Ovary (tissue), 10 donors: ENCODE measurements around the gene TXK. TPM values are rescaled to one million over a fixed set of nuclear protein-coding genes. Genes with fewer than 3 reads are reported as not detected.

Experiments
- DNase-seq, 5 donors: peaks; one replicate each; pipeline ENCODE4 v3.0.0-alpha.2; 2019 to 2020
- H3K27ac ChIP-seq, 2 donors: fragments of 200-600 bp; one replicate each; pipeline versions ENCODE4 v1.5.1 to v1.8.0; 2019 to 2022
- H3K27me3 ChIP-seq: fragments of 200-600 bp; one replicate; pipeline ENCODE4 v1.8.0; 2022
- H3K36me3 ChIP-seq: fragments of 200-600 bp; sonication (generic); one replicate; pipeline ENCODE4 v1.5.1; 2019
- H3K4me1 ChIP-seq: one replicate; pipeline ENCODE4 v1.8.1; 2013; ENCODE audit warnings: mild to moderate bottlenecking, moderate library complexity; ENCODE audit not compliant: insufficient read depth
- H3K4me3 ChIP-seq: fragments of 200-600 bp; sonication (generic); one replicate; pipeline ENCODE4 v1.5.1; 2017
- H3K9me3 ChIP-seq, 2 donors: fragments of 200-600 bp in 1 of 2; sonication (generic) in 1 of 2; one replicate each; pipeline versions ENCODE4 v1.5.1 to v1.8.1; 2013 to 2019; ENCODE audit warnings: mild to moderate bottlenecking in 1 of 2, moderate library complexity in 1 of 2
- CTCF ChIP-seq, 3 donors: fragments of 450-650 bp in 2 of 3; fragments of 200-600 bp in 1 of 3; IDR thresholded peaks; one replicate each; pipeline versions ENCODE4 v1.5.1 to v1.8.0; 2016 to 2022; ENCODE audit warnings: antibody characterized with exemption in 3 of 3, mild to moderate bottlenecking in 1 of 3
- EP300 ChIP-seq: sonication (generic); formaldehyde crosslinking; IDR thresholded peaks from one replicate; pipeline ENCODE4 v1.6.1; 2017; ENCODE audit warnings: antibody characterized with exemption
- POLR2A ChIP-seq: fragments of 450-650 bp; IDR thresholded peaks from one replicate; pipeline ENCODE4 v1.6.1; 2017; ENCODE audit warnings: antibody characterized with exemption, mild to moderate bottlenecking, moderate library complexity
- WGBS, 3 donors: extraction: QIAGEN DNeasy Blood & Tissue Kit in 1 of 3; methylation state at CpG; one replicate each; pipeline versions ENCODE4 v1.1.5 to v1.1.7; 2013 to 2017; 5-methylcytosine and 5-hydroxymethylcytosine counted together
- intact Hi-C, 4 donors: fragments of 100-400 bp; cut with DNase I; formaldehyde crosslinking; loops; one replicate each; pipeline versions ENCODE4 v1.11.0 to v1.15.1; 2022 to 2023
- long read RNA-seq, 3 donors: library from polyadenylated mRNA in 2 of 3; unstranded in 2 of 3; transcript quantifications; one replicate each; pipeline ENCODE4 v2.0.0 and lab custom pipeline, GENCODE V29; 2021 to 2026
- polyA plus RNA-seq, 2 donors: library from polyadenylated mRNA; stranded (reverse); fragments of 200-250 nt in 1 of 2; fragments of 350-450 nt in 1 of 2; fragmentation: Illumina TruSeq in 1 of 2; extraction: RNeasy Lipid Tissue Mini Kit (QIAGEN cat#74804) in 1 of 2; gene quantifications; one replicate each; pipeline ENCODE4 v1.2.3, GENCODE V29; 2013 to 2014
- total RNA-seq, 7 donors: library from RNA; depleted of rRNA in 2 of 7; stranded (reverse); fragments of >200 nt in 2 of 7; fragmentation: NEBNext Ultra II Directional in 3 of 7; extraction: Animal tissue kit (Norgen Biotek cat#: 25700) in 3 of 7; gene quantifications; one replicate each; pipeline versions ENCODE4 v1.1.0 to v1.2.4, GENCODE V29; 2016 to 2023
- donor health status: DM: no; HTN: no; CAD: no; lungs with moderate emphysema.
- donor health status: DM: no; HTN: no; CAD: no.
- donor health status: Bipolar disorder and iron deficiency.
- donor health status: DM: yes; HTN: yes; CAD: no.
- donor health status: DM: no; HTN: no; CAD: no.
- donor health status: DM: yes; HTN: yes; CAD: no.

Gene TXK
- total RNA-seq (1 to 10 TPM in 3 of 7 donors, under 1 TPM in 4; 0.13 to 2.3 (median 0.33) TPM), polyA plus RNA-seq (under 1 TPM; 0.11 to 0.25 TPM)
- long read RNA-seq, donor 1, partial matches to known transcripts, result 0 of 1 reads
- long read RNA-seq, donor 1, other reads (novel, unspliced or antisense), result 1 of 1 reads
- long read RNA-seq, donor 2, partial matches to known transcripts, result 0 of 2 reads
- long read RNA-seq, donor 2, other reads (novel, unspliced or antisense), result 0 of 2 reads
- long read RNA-seq, donor 3, result 0 reads

GRCh38 chr4:48134081-48134480 lies at the start of gene TXK:
TSS of gene TXK (minus strand) at chr4:48134250. CDS start at chr4:48134170, 80 bp downstream.
- intact Hi-C loops, result no loop called here
- H3K27me3 ChIP-seq, result no peaks in the 10 kb centered on the region
- 84 to 93% (median 86%) methylated on average over 5 of the region's 5 CpGs for WGBS, 3 donors
- H3K4me3 ChIP-seq, result no peak within 1 kb of the TSS
- no peaks in the 10 kb centered on the region for H3K4me1 ChIP-seq
- H3K9me3 ChIP-seq, result no peaks in the 10 kb centered on the region
- no peak for TF ChIP-seq CTCF (IDR thresholded peaks at IDR 0.05)
- no peak for TF ChIP-seq EP300
- no peak for TF ChIP-seq POLR2A
- DNase-seq, result no peak
- no peak within 1 kb of the TSS for H3K27ac ChIP-seq
- H3K36me3 ChIP-seq, result no peaks in the 10 kb centered on the region

GRCh38 chr4:48180234-48180633 lies 46.2 kb upstream of the TXK start:
- TF ChIP-seq CTCF (IDR thresholded peaks at IDR 0.05) (no peak), POLR2A (no peak), EP300 (no peak)
- Histone ChIP-seq H3K9me3 (no peaks in the 10 kb centered on the region), H3K36me3 (no peaks in the 10 kb centered on the region)

GRCh38 chr4:48178931-48179330 lies 44.9 kb upstream of the TXK start:
- H3K4me3 ChIP-seq, result no peak overlapping the region
- intact Hi-C loops, result no loop called here
- H3K36me3 ChIP-seq, result no peaks in the 10 kb centered on the region
- no peaks in the 10 kb centered on the region for H3K9me3 ChIP-seq
- TF ChIP-seq CTCF (IDR thresholded peaks at IDR 0.05) (no peak), POLR2A (no peak), EP300 (no peak)
- no peak overlapping the region for H3K27ac ChIP-seq
- WGBS, 3 donors, result 78 to 84% (median 78%) methylated on average over 4 of the region's 4 CpGs
- H3K4me1 ChIP-seq, result no peaks in the 10 kb centered on the region
- no peak for DNase-seq
- no peaks in the 10 kb centered on the region for H3K27me3 ChIP-seq

More at GRCh38 chr4:48180234-48180633, 46.2 kb upstream of the TXK start:
- no peak for DNase-seq
- H3K4me3 ChIP-seq, result no peak overlapping the region
- intact Hi-C loops, result no loop called here
- no peak overlapping the region for H3K27ac ChIP-seq
- no peaks in the 10 kb centered on the region for H3K27me3 ChIP-seq
- no peaks in the 10 kb centered on the region for H3K4me1 ChIP-seq

GRCh38 chr4:48175806-48176205 lies 41.8 kb upstream of the TXK start:
- intact Hi-C loops, result no loop called here
- no peaks in the 10 kb centered on the region for H3K4me1 ChIP-seq
- no peaks in the 10 kb centered on the region for H3K27me3 ChIP-seq
- DNase-seq, result no peak
- no peak overlapping the region for H3K27ac ChIP-seq
- TF ChIP-seq CTCF (IDR thresholded peaks at IDR 0.05) (no peak), POLR2A (no peak), EP300 (no peak)
- no peaks in the 10 kb centered on the region for H3K9me3 ChIP-seq
- no peak overlapping the region for H3K4me3 ChIP-seq
- H3K36me3 ChIP-seq, result no peaks in the 10 kb centered on the region
